H1 (cell line): ENCODE results near the gene DNASE2B. TPM values are rescaled to one million over a fixed set of nuclear protein-coding genes. Genes with fewer than 3 reads are reported as not detected.

Experiments
- CTCF ChIP-seq, 3 experiments: IDR thresholded peaks; 1 replicate in 2 of 3; 2 replicates in 1 of 3; pipeline versions ENCODE4 v1.5.1 to v1.6.1; 2011; ENCODE audit warnings: low read length in 3 of 3, mild to moderate bottlenecking in 3 of 3, inconsistent platforms in 2 of 3, low read depth in 1 of 3, moderate library complexity in 1 of 3; ENCODE audit not compliant: insufficient read depth in 1 of 3; ENCODE audit errors: control extremely low read depth in 1 of 3
- POLR2AphosphoS5 ChIP-seq: IDR thresholded peaks from 2 replicates; pipeline ENCODE4 v1.6.1; 2011; ENCODE audit warnings: low read depth, low read length
- polyA plus RNA-seq, 7 experiments: library from polyadenylated mRNA; depleted of rRNA in 3 of 7; stranded (reverse) in 5 of 7; unstranded in 2 of 7; fragments of >200 nt in 5 of 7; fragments of 200-250 nt in 2 of 7; gene quantifications; 1 replicate in 5 of 7; 2 replicates in 1 of 7; 4 replicates in 1 of 7; pipeline versions ENCODE4 v1.2.1 to v1.2.3, GENCODE V29; 2011 to 2013; ENCODE audit warnings: missing spikeins in 2 of 7, mixed read lengths in 2 of 7
- total RNA-seq: library from RNA; stranded (reverse); fragmentation: NEBNext Ultra II Directional; extraction: Animal tissue kit (Norgen Biotek cat#: 25700); gene quantifications from 2 replicates; pipeline ENCODE4 v1.2.1, GENCODE V29; 2021

DNASE2B gene
- total and polyA plus RNA-seq, 2 of the 8 experiments (the other 6 are each of a cell fraction or from before 2014, with no cell fraction given), result not detected

GRCh38 chr1:84358695-84359094 is 39.6 kb upstream of the DNASE2B start (continued):
- TF ChIP-seq CTCF (IDR thresholded peaks at IDR 0.05; ENCODE audit: control extremely low read depth in 1 of 3, insufficient read depth in 1 of 3, low read depth in 1 of 3, low read length in 3 of 3) (no peak), POLR2AphosphoS5 (no peak)
